SK-N-MC (cell line): Measurements from ENCODE around the gene INPP5A.

ENCODE experiments used
- EZH2 ChIP-seq: fragments of 200-600 bp; sonication (generic); IDR thresholded peaks from one replicate; pipeline ENCODE4 v1.6.1; 2017; ENCODE audit warnings: antibody characterized with exemption
- POLR2AphosphoS5 ChIP-seq: IDR thresholded peaks from 2 replicates; pipeline ENCODE4 v1.6.1; 2012; ENCODE audit warnings: mild to moderate bottlenecking, low read depth, low read length, borderline replicate concordance

DNA sequence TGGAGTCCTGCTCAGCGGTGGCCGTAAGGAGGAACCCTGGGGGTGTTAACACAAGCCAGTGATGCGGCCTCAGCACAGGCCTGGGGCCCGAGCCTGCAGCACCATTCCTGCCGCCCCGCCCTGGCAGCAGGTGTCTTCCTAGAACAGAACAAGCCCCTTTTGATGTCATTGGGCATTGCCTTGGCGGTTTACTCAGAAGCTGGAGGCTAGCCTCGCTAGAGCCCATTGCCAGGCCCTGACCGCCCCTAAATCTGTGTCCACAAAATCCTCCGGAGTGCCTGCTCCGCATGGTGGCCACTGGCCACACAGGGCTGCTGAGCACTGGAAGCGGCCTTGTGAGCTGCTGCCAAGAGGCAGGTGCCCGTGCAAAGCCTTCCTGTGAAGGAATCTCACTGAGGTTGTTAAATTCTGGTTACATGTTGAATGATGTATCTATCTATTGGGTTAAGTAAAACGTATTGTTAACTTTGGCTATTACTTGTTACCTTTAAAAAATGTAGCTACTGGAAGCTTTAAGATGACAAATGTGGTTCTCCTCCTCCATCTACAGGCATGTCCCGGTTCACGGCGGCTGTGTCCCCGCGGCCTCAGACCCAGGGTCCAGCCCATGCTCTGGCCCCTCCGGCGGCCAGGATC is 1.2 kb upstream of the INPP5A start:
- no peak for TF ChIP-seq EZH2
- no peak for TF ChIP-seq POLR2AphosphoS5
